ENCODE results near the gene KCNJ5.

Gene KCNJ5

DNA sequence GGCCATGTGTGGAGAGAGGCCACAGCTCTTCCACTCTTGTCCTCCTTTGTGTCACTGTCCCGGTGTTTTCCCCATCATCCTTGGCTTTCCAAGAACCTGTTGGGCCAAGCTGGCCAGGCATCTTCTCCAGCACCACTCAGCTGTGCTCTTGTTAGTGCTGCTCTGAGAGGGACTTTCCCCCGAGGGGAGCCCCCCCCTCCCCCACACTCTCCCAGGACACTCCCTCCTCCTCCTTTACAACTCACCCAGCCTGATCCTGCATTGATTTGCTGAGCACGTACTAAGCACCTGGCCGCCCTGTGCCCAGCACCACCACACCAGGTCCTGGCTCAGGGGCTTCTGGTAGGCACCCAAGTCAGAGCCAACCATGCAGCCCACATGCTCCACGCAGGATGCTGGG, 38.3 kb downstream of the KCNJ5 start:
- Histone ChIP-seq H3K36me3 (ENCODE audit: control insufficient read depth, low read depth, low read length) (no peaks in the 10 kb centered on the region), H3K27ac (ENCODE audit: low read length) (no peak overlapping the region), H3K4me1 (ENCODE audit: control insufficient read depth, low read depth, low read length) (peaks cover 38% of the 10 kb centered on the region), H3K27me3 (ENCODE audit: control insufficient read depth, insufficient read depth, low read length) (peaks cover 73% of the 10 kb centered on the region), H3K9ac (ENCODE audit: low read length) (no peak overlapping the region), H3K9me3 (ENCODE audit: control insufficient read depth, low read depth, low read length) (no peaks in the 10 kb centered on the region), H3K4me3 (ENCODE audit: low read length) (no peak overlapping the region)

DNA sequence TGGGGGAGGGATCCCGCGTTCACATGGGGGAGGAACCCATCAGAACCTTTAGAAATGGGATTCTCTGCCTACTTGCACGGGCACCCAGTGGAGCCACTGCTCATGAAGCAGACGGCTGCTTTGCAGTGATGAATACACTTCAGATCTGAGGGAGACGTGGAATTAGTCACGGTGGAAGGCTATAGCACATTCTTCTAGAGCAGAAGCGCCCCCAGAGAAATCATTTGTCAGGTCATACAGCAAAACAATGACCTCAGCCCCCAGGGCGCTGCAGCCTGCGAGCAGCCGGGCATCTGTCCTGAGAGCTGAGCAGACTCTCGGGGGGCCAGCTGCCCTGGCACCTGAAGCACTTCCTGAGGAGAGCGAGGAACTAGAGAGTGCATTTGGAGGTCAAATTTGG, 38.8 kb downstream of the KCNJ5 start:
- peaks cover 35% of the 10 kb centered on the region for H3K4me1 ChIP-seq (ENCODE audit: control insufficient read depth, low read depth, low read length)
- no peaks in the 10 kb centered on the region for H3K36me3 ChIP-seq (ENCODE audit: control insufficient read depth, low read depth, low read length)
- no peak overlapping the region for H3K9ac ChIP-seq (ENCODE audit: low read length)
- no peaks in the 10 kb centered on the region for H3K9me3 ChIP-seq (ENCODE audit: control insufficient read depth, low read depth, low read length)
- H3K27ac ChIP-seq (ENCODE audit: low read length): no peak overlapping the region
- H3K27me3 ChIP-seq (ENCODE audit: control insufficient read depth, insufficient read depth, low read length): peaks cover 69% of the 10 kb centered on the region
- H3K4me3 ChIP-seq (ENCODE audit: low read length): no peak overlapping the region

DNA sequence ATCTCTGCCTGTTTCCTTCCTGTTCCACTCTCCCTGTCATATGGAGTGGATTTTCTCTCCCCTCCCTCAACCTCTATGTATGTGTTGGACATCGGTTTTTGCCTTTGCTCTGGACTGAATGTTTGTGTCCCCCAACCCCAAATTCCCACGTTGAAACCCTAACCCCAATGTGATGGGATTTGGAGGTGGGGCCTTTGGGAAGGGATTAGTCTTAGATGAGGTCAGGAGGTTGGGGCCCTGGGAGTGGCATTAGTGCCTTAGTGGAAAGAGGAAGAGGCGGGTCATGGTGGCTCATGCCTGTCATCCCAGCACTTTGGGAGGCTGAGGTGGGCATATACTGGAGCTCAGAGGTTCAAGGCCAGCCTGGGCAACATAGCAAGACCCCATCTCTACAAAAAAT, 39.9 kb downstream of the KCNJ5 start:
- Histone ChIP-seq H3K4me3 (ENCODE audit: low read length) (no peak overlapping the region), H3K36me3 (ENCODE audit: control insufficient read depth, low read depth, low read length) (no peaks in the 10 kb centered on the region), H3K9me3 (ENCODE audit: control insufficient read depth, low read depth, low read length) (no peaks in the 10 kb centered on the region), H3K4me1 (ENCODE audit: control insufficient read depth, low read depth, low read length) (peaks cover 31% of the 10 kb centered on the region), H3K9ac (ENCODE audit: low read length) (no peak overlapping the region), H3K27me3 (ENCODE audit: control insufficient read depth, insufficient read depth, low read length) (peaks cover 58% of the 10 kb centered on the region), H3K27ac (ENCODE audit: low read length) (no peak overlapping the region)

DNA sequence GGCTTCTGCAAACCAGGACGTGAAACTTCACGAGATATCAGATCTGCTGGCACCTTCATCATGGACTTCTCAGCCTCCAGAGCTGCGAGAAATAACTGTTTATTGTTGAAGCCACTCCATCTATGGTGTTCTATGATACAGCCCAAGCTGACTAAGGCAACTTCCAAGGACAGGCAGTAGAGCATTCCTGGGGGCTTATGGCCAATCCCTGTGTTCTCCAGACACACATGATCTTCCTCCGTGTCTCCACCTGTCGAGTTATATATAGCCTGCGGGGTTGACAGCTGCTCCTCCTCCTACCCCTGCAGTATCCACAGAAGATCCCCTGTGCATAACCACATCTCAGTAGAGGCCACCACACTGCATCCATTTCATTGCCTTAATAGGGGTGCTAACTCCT, 40.5 kb downstream of the KCNJ5 start:
- Histone ChIP-seq H3K9me3 (ENCODE audit: control insufficient read depth, low read depth, low read length) (no peaks in the 10 kb centered on the region), H3K27me3 (ENCODE audit: control insufficient read depth, insufficient read depth, low read length) (peaks cover 52% of the 10 kb centered on the region), H3K4me3 (ENCODE audit: low read length) (no peak overlapping the region), H3K36me3 (ENCODE audit: control insufficient read depth, low read depth, low read length) (no peaks in the 10 kb centered on the region), H3K4me1 (ENCODE audit: control insufficient read depth, low read depth, low read length) (peaks cover 30% of the 10 kb centered on the region), H3K9ac (ENCODE audit: low read length) (no peak overlapping the region), H3K27ac (ENCODE audit: low read length) (no peak overlapping the region)

DNA sequence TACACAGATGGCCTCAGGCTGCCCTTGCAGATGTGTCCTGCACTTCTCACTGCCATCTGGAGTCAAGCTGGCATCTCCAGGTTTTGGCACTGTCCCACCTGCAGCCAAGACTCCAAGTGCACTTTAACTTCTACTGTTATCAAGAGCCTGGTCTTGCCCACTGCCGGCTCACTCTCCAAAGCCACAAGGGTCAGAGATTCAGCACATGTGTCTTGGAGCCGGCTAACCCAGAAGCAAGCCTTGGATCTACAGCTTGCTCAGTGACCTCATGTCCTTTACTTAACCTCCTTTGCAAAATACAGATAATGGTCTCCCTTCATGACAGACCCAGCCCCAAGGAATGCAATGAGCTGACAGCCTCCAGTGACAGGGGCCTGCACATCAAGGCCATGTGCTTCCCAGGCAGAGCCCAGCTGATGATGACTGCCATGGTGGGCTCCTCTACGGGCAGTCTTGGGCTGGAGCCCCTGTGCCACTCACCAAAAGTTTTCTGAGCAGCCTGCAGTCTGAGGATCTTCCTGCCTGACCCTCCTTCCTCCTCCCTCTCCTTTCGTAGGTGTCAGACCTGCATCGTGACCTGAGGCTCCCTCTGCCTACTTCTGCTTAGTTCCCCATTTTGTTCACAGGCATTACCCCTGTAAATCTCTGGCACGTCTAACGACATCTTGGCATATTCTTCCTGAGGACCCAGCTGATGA, 42.5 kb downstream of the KCNJ5 start:
- Histone ChIP-seq H3K9me3 (ENCODE audit: control insufficient read depth, low read depth, low read length) (no peaks in the 10 kb centered on the region), H3K9ac (ENCODE audit: low read length) (no peak overlapping the region), H3K27me3 (ENCODE audit: control insufficient read depth, insufficient read depth, low read length) (peaks cover 32% of the 10 kb centered on the region), H3K27ac (ENCODE audit: low read length) (no peak overlapping the region), H3K4me3 (ENCODE audit: low read length) (no peak overlapping the region), H3K4me1 (ENCODE audit: control insufficient read depth, low read depth, low read length) (peaks cover 25% of the 10 kb centered on the region), H3K36me3 (ENCODE audit: control insufficient read depth, low read depth, low read length) (no peaks in the 10 kb centered on the region)

DNA sequence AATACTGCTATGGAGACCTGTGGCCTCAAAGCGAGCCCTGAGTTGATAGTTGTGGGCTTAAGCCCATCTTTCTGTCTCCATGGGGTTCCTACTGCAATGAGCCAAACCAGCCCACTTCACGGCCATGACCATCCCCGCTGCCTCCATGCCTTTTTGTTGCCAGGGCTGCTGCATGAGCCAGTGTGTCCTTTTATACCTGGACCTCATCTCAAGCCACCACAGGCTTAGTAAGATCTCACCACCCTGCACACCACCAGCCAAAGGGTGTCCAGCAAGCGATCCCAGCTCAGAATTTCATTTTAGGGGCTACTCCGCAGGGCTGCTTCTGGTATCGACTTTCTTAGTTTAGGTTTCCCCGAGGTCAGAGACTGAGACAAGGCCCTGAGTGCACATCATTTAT, 43.2 kb downstream of the KCNJ5 start:
- no peak overlapping the region for H3K27ac ChIP-seq (ENCODE audit: low read length)
- H3K4me3 ChIP-seq (ENCODE audit: low read length): no peak overlapping the region
- H3K36me3 ChIP-seq (ENCODE audit: control insufficient read depth, low read depth, low read length): no peaks in the 10 kb centered on the region
- H3K9ac ChIP-seq (ENCODE audit: low read length): no peak overlapping the region
- peaks cover 25% of the 10 kb centered on the region for H3K27me3 ChIP-seq (ENCODE audit: control insufficient read depth, insufficient read depth, low read length)
- H3K9me3 ChIP-seq (ENCODE audit: control insufficient read depth, low read depth, low read length): no peaks in the 10 kb centered on the region
- H3K4me1 ChIP-seq (ENCODE audit: control insufficient read depth, low read depth, low read length): peaks cover 23% of the 10 kb centered on the region

DNA sequence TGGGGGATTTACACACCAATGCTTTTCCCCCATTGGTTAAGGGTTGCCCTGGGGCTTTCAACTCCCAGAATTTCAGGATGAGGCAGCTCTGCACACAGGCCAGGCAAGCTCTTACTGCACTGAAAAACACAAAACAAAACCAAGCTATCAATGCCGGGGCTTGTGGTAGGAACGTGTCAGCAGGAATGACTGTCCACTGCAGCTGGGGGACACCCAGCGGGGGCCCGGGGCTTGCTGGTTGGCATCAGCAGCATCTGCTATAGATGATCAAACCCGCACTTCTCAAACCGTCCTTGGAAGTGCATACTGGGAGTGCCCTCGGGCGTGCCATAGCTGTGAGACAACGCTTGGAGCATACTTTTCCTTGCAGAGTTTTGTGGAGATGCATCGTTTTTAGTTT, 43.8 kb downstream of the KCNJ5 start:
- H3K9me3 ChIP-seq (ENCODE audit: control insufficient read depth, low read depth, low read length): no peaks in the 10 kb centered on the region
- no peak overlapping the region for H3K27ac ChIP-seq (ENCODE audit: low read length)
- peaks cover 19% of the 10 kb centered on the region for H3K27me3 ChIP-seq (ENCODE audit: control insufficient read depth, insufficient read depth, low read length)
- H3K36me3 ChIP-seq (ENCODE audit: control insufficient read depth, low read depth, low read length): no peaks in the 10 kb centered on the region
- no peak overlapping the region for H3K9ac ChIP-seq (ENCODE audit: low read length)
- peaks cover 17% of the 10 kb centered on the region for H3K4me1 ChIP-seq (ENCODE audit: control insufficient read depth, low read depth, low read length)
- H3K4me3 ChIP-seq (ENCODE audit: low read length): no peak overlapping the region

DNA sequence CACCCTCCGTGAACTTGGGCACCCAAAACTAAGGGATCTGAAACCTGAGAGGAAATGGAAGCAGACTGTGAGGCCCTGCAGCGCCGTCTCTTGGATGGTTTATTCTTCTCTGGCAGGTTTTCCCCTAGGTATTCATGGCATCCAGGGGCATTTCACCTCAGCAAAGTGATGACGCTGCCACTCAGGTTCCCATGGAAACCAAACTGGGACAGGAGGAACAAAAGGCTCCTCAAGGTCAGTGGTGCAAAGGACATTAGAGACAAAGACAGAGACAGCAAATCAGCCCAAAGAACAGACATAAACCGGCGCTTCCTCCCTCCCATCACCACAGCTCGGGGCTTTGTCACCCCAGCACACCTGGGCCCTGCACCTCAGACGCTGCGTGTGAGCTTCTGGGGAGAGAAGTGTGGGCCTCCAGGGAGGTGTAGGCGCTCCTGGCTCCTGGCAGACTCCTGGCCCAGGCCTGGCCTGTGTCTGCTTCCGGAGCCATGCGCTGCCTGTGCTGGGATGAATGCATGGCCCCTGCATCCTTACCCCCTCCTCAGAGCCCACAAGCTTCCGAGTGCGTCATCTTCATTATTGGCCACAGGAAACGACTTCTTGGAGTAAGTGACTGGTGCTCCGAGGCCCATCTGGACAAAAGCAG, 45.6 kb downstream of the KCNJ5 start:
- Histone ChIP-seq H3K4me1 (ENCODE audit: control insufficient read depth, low read depth, low read length) (peaks cover 15% of the 10 kb centered on the region), H3K27ac (ENCODE audit: low read length) (peak overlapping the region; percentile 78), H3K36me3 (ENCODE audit: control insufficient read depth, low read depth, low read length) (no peaks in the 10 kb centered on the region), H3K4me3 (ENCODE audit: low read length) (no peak overlapping the region), H3K9me3 (ENCODE audit: control insufficient read depth, low read depth, low read length) (no peaks in the 10 kb centered on the region), H3K9ac (ENCODE audit: low read length) (peak overlapping the region; percentile 42), H3K27me3 (ENCODE audit: control insufficient read depth, insufficient read depth, low read length) (peaks cover 13% of the 10 kb centered on the region)

DNA sequence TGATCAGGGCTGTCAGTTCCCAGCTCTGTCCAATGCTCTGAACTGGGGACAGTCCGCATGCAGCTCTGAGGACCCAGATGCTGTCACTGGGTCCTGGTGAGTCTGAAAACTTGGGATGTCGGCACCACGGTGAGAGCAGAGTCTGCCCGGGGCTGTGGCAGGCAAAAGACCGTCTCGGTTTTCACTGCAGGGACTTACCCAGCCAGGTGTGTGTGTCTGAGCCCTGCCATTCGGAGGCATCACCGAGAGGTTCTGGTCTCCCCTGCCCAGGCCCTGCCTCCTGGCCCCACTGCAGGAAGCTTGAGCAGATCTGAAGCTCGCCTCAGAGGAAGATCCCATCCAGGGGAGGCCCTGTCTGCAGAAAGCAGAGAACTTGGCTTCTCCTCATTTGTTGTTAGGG, 46.3 kb downstream of the KCNJ5 start:
- H3K27me3 ChIP-seq (ENCODE audit: control insufficient read depth, insufficient read depth, low read length): peaks cover 6% of the 10 kb centered on the region
- H3K27ac ChIP-seq (ENCODE audit: low read length): no peak overlapping the region
- peaks cover 15% of the 10 kb centered on the region for H3K4me1 ChIP-seq (ENCODE audit: control insufficient read depth, low read depth, low read length)
- H3K4me3 ChIP-seq (ENCODE audit: low read length): no peak overlapping the region
- H3K9ac ChIP-seq (ENCODE audit: low read length): no peak overlapping the region
- no peaks in the 10 kb centered on the region for H3K9me3 ChIP-seq (ENCODE audit: control insufficient read depth, low read depth, low read length)
- H3K36me3 ChIP-seq (ENCODE audit: control insufficient read depth, low read depth, low read length): no peaks in the 10 kb centered on the region

DNA sequence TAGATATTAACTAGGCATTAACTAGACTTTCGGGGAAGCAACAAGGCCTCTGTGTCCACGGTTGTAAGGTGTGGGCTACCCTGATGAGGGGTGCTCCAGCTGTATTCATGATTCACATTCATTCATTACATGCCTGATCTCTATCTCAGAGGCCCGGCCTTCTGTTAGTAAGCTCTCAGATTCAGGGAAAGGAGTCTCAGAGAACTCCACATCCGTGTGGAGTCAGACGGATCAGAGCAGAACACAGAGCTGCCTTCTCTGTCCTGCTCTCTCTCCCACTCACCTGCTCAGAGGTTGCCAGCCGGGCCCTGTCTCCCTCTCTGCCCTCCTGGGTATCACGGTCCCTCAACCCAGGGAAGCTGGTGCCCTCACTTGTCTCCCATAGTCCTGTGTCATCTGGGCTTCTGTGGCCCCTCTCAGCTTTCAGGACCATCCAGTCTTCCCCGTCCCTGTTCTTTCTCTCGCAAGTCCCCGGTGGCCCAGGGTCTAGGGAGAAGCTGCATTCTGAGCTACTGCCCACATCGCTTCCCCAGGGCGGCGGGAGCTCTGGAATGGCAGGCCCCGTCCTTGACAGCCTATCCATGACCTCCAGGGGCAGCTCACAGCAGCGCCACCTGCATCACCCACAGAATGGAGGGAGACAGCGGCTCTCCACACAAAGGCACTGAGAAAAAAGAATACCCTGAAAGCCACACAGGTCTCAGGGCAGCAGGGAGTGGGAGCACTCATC, 47.2 kb downstream of the KCNJ5 start:
- Histone ChIP-seq H3K4me1 (ENCODE audit: control insufficient read depth, low read depth, low read length) (peaks cover 15% of the 10 kb centered on the region), H3K36me3 (ENCODE audit: control insufficient read depth, low read depth, low read length) (no peaks in the 10 kb centered on the region), H3K27ac (ENCODE audit: low read length) (no peak overlapping the region), H3K27me3 (ENCODE audit: control insufficient read depth, insufficient read depth, low read length) (peaks cover 2% of the 10 kb centered on the region), H3K9ac (ENCODE audit: low read length) (no peak overlapping the region), H3K9me3 (ENCODE audit: control insufficient read depth, low read depth, low read length) (no peaks in the 10 kb centered on the region), H3K4me3 (ENCODE audit: low read length) (no peak overlapping the region)

DNA sequence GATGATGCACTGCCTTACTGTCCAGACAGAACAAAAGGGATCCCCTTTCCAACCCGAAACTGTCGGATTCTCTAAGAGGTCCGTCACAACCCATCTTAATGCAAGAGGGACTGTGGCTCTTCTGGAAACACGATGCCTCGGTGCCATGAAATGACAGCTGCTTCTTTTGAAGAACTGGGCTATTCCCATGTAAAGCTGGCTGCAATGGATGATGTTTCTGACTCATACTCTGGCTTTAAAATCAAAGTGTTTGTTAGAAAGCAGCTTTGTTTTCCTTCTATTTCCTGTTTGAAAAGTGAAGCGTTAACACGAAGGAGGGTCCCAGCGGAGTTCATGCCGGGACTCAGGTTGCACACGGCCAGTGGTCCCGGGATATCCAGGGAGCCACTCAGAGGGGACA, 48.4 kb downstream of the KCNJ5 start:
- no peaks in the 10 kb centered on the region for H3K36me3 ChIP-seq (ENCODE audit: control insufficient read depth, low read depth, low read length)
- H3K27ac ChIP-seq (ENCODE audit: low read length): no peak overlapping the region
- H3K4me1 ChIP-seq (ENCODE audit: control insufficient read depth, low read depth, low read length): peaks cover 15% of the 10 kb centered on the region
- no peak overlapping the region for H3K4me3 ChIP-seq (ENCODE audit: low read length)
- no peaks in the 10 kb centered on the region for H3K9me3 ChIP-seq (ENCODE audit: control insufficient read depth, low read depth, low read length)
- no peak overlapping the region for H3K9ac ChIP-seq (ENCODE audit: low read length)
- H3K27me3 ChIP-seq (ENCODE audit: control insufficient read depth, insufficient read depth, low read length): no peaks in the 10 kb centered on the region

All from iPS-18a (cell line).